ENCODE measurements around the gene CDCA3.

DNA sequence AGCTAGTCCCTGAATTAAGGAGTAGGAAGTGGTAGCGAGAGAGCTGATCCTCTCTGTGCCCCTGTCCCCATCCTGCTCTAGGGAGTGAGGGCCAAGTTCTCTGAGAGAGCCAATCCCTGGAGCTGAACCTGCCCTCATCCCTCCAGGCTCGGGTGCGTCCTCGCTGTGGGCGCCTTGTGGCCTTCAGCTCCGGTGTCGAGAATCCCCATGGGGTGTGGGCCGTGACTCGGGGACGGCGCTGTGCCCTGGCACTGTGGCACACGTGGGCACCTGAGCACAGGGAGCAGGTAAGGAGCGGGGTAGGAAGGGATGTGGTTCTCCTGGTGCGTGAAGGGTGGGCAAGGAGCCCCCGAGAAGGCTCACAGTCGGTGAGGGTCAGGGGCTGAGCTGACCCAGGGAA, 12.2 kb downstream of the CDCA3 start:
- TF ChIP-seq, protein P1, sequence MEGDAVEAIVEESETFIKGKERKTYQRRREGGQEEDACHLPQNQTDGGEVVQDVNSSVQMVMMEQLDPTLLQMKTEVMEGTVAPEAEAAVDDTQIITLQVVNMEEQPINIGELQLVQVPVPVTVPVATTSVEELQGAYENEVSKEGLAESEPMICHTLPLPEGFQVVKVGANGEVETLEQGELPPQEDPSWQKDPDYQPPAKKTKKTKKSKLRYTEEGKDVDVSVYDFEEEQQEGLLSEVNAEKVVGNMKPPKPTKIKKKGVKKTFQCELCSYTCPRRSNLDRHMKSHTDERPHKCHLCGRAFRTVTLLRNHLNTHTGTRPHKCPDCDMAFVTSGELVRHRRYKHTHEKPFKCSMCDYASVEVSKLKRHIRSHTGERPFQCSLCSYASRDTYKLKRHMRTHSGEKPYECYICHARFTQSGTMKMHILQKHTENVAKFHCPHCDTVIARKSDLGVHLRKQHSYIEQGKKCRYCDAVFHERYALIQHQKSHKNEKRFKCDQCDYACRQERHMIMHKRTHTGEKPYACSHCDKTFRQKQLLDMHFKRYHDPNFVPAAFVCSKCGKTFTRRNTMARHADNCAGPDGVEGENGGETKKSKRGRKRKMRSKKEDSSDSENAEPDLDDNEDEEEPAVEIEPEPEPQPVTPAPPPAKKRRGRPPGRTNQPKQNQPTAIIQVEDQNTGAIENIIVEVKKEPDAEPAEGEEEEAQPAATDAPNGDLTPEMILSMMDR (IDR thresholded peaks at IDR 0.05 in 4 of 5, conservative IDR thresholded peaks at IDR 0.05 in 1 of 5): no peak
- no peak for TF ChIP-seq POLR2A (IDR thresholded peaks at IDR 0.05)
